HG03108 (cell line): ENCODE measurements around the gene INPP5A.
"Not testable (repeated sequence)": the region's sequence is repeated elsewhere in the genome, so short reads cannot be mapped to it uniquely, and the experiment has no call there.

Experiments
- ATAC-seq: cut with Tn5 transposase; IDR thresholded peaks from one replicate; pipeline ENCODE4 v1.9.1; 2021; ENCODE audit warnings: moderate library complexity; ENCODE audit not compliant: unreplicated experiment

INPP5A gene

DNA sequence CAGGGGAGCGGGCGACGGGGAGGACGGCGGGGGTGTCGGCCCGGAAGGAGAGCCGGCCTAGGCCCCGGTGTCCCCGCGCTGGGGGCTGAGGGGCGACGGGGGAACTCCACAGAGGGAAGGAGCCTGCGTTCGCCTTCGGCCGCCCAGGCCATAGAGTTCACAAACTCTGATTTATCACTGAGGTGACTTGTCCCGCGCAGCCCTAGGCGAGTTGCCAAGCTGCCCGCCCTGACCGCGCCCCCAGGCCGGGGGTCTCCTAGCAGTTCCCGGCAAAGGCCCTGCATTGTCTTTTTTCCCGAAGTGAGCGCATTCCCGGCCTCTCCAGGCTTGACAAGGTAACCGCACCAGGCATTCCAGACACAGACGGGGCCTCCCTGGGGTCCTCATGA, 251.2 kb downstream of the INPP5A start:
- no peak for ATAC-seq

DNA sequence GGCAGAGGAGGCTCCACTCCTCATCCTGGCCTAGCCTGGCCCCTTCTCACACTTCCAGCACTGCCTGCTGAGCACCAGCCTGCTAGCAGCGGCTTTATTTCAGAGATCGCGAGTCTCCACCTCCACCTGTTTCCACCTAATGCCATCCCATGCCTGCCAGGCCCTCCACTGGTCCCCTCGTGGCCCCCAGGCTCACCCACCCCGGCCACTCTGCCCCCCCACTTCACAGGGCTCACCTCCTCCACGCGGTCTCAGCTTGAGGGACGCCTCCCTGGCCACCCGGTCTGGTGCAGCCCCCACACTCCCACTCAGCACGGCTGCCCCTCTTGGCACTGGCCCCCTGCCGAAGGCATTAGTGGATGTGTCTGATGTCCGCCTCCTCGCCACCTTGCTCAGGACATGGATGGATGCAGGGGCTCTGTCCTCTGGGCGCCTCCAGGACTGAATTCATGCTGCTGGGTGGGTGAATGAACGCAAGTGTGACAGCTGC, 252.1 kb downstream of the INPP5A start:
- ATAC-seq: no peak

DNA sequence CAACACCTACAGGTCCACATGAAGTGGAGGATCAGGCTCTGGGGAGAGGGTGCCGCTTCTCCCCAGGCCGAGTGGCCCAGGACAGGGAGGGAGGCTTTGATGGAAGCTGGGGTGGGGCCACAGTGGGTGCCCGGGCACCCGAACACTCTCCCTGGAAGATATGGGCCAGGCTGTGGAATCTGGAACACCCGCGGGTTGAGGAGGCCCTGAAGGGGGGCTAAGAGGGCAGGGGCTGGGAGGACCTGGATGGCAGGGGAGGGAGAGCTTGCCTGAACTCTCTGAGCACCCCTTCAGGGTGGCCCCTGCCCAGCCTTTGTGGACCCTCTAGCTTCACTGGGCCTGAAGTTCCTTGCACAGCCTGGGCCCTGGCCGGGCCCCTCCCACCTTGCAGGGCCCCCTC, 252.9 kb downstream of the INPP5A start:
- no peak for ATAC-seq

DNA sequence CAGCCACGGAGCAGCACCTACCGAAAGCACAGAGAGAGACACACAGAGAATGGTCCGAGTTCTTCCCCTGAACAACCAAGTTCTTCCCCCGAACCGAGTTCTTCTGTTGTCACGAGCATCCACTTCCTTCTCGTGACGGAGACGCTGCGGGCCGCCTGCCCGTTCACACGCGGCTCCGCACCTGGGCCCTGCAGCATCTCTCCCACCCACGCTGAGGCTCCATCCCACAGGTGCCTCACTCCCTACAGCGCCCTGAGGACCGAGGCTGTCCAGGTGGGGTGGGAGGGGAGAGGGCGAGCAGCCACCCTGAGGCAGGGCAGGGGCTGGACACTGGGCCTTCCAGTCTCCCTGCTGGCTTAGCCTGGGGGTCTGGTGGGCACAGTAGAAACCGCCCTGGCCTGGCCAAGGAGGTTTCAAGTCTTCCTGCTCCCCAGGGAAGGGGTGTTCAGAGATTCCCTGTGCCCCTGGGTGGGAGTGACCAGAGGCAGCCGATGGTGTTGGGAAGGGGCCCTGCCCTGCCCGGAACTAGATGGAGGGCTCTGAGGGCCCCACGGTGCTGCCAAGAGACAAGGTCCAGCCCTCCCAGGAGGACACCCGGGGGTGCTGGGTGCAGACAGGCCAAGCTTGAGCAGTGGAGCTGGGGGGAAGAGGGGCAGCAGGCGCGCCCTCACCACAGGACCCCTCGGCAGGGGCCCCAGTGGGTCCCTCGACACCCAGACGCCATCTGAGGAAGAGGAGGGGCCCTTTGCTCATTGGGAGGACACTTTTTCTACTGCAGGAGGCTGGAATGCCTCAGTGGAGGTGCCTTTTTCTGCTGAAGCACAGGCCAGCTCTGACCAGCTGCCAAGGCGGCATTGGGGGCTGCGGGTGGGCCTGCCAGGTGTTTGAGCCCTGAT, 253.6 kb downstream of the INPP5A start:
- ATAC-seq: no peak

DNA sequence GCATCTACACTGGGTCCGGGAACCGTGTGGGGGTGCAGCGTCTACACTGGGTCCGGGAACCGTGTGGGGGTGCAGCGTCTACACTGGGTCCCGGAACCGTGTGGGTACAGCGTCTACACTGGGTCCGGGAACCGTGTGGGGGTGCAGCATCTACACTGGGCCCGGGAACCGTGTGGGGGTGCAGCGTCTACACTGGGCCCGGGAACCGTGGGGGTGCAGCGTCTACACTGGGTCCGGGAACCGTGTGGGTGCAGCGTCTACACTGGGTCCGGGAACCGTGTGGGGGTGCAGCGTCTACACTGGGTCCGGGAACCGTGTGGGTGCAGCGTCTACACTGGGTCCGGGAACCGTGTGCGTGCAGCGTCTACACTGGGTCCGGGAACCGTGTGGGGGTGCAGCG, 254.5 kb downstream of the INPP5A start:
- not testable (repeated sequence) for ATAC-seq

DNA sequence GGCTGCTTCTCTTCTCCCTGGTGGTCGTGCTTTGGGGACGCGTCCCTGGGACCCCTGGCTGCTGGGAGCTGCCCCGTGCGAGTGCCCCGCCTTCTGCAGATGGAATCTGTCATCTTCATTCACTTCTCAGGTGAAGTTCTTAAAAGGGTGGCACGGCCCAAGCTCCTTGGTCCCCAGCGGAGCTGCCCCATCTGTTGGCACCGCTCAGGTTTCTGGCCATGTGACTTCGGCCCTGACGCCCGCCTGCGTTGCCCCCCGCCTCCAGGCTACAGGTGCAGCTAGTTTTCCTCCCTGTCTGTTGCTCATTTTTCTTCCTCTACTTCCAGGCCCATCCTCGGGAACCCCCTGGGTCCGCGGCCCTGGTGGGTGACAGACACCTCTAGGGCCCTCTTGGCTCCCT, 255.2 kb downstream of the INPP5A start:
- no peak for ATAC-seq

DNA sequence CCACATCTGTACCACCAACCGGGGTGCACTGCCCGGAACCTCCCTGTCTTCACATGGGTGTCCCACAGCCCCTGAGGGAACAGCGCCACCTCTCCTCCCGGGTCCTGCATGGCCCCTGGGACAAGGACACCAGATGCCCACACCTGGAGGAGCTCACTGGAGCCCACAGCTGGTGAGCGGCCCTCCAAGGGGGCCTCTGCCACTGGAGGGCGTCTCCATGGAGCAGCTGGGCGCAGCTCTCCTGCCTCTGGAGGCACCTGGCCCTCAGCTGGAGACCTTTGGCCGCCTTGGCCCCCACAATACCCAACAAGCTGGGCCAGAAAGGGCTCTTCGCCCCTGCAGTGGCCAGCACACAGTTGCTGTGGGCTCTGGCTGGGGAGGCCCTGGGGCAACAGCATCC, 255.6 kb downstream of the INPP5A start:
- no peak for ATAC-seq

DNA sequence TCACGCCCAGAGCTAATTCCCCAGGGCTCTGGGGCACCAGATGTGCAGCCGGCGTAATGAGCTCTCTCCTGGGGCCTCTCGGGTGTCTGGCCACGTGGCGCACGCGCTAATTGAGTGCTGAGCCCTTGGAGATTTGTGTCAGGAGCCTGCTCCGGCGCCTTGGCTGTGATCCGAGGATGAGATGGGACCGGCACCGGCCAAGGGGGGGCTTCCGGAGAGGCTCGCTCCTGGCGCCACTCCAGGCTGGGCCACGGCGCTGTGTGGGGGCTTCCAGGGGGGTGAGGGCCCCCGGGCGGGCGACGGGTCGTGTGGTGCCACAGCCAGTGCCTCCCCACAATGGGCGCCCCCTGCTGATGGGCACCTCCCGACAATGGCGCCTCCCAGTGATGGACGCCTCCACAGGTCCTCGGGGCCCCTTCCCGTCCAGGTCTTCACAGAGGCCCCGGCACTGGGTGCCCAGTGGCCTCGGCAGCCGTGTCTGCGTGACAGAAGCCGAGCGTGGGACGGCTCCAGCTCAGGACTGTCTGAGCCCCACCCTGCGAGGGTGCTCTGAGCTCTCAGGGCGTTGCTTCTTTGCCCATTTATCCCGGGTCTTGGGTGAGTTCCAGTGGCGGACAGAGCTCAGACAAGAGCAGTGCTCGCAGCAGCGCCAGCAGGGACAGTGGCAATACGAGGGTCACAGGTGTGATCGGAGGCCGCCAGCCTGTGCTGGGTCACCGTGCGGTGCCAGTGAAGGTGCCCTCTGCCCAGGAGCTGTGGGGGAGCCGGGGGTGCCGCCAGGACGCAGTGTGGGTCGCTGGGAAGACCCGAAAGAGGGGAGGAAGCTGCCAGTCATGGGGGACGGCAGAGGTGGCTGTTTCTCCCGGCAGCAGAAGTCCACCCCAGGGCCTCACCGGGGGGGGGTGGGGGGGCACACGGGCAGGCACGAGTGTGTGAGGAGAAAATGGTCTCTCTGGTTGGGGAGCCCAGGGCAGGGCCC, 256.6 kb downstream of the INPP5A start:
- ATAC-seq: no peak

DNA sequence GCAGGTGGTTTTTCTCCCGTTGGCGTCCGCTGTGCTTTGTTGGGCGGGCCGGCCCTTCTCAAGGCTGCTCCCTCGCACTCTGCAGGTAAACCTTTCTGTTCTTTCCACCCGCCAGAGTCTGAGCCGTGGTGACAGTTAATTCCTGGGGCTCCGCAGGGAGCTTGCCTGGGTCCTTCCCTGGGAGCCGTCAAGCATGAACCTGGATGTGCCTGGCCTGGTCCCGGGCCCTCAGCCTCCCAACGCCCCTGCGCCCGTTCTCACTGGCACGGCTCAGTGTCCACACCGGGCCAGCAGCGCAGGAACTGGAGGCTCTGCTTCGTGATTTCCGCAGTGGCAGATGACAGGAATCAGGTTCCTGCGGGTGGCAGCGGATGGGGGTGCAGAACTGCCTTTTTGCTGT, 259.3 kb downstream of the INPP5A start:
- no peak for ATAC-seq

DNA sequence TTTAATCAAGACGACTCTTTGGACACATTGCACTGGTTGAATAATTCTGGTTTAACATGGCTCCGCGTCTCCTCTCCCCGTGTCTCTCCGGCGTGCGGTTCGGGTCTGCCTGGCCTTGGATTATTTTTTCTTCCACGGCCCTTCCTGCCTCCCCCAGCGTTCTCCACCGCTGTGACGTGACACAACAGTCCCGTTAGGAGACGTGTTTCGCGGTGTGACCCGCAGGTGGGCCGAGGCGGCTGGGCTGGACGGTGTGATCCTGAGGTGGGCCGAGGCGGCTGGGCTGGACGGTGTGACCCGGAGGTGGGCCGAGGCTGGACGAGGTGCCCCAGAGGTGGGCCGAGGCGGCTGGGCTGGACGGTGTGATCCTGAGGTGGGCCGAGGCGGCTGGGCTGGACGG, 260.4 kb downstream of the INPP5A start:
- ATAC-seq: not testable (repeated sequence)

DNA sequence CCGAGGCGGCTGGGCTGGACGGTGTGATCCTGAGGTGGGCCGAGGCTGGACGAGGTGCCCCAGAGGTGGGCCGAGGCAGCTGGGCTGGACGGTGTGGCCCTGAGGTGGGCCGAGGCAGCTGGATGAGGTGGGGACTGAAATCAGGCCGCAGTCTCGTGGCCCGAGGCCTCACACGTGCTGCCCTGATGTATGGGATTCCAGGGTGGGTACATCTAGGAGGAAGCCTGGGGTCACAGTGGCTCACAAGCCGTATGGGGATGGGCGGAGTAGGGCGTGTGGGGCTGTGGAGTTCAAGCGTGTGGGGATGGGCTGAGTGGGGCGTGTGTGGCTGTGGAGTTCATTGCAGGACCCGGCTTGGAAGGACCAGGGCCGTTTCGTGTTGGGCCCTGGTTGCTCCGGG, 260.8 kb downstream of the INPP5A start:
- ATAC-seq: no peak

DNA sequence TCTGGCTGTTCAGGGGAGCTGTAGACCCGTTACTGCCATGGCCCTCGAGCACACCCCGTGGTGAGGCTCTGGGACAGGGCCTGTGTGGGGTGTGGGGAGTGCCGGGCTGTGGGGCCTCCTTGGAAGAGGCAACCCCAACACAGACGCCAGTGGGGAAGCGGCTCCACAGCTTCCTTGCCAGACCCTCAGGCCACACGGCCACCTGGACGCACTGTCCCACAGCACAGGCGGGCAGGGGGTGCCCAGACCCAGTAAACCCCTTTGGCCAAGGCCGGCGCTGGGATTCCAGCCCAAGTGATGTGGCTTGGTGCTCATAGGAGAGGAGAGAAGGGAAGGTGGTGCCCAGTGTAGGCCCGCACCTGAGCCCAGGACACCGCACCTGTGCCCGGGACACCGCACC, 261.3 kb downstream of the INPP5A start:
- ATAC-seq: no peak

DNA sequence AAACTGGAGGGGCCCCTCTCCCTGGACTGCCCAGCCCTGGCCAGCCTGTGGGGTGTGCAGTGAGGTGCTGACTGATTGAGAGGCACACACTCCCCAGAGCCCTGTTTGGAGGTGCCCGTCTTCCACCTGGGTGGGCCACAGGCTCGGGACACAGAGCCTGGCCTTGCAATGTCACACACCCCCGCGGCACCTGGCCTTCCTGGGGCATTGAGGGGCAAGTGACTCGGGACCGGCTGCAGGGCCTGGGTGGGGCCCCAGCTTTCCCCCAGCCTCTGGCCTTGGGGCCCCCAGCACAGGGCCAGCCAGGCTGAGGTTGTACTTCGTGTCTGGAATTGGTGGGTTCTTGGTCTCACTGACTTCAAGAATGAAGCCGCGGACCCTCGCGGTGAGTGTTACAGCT, 262.3 kb downstream of the INPP5A start:
- ATAC-seq: no peak

DNA sequence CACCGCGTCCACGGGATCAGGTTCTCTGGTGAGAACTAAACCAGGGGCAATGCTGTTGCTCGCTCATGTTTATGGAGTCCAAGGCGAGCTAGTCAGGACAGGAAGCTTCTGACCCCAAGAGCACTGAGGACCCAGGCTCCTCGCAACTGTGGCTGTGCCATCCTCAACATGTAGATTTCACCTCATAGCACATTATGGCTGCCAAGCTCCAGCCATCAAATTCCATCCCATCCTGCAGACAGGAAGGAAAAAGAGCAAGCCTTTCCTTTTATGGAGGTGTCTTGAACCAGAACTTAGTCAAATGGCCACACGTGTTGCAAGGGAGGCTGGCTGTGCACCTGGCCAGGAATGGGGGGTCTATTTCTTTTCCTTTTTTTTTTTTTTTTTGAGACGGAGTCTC, 264.5 kb downstream of the INPP5A start:
- no peak for ATAC-seq

DNA sequence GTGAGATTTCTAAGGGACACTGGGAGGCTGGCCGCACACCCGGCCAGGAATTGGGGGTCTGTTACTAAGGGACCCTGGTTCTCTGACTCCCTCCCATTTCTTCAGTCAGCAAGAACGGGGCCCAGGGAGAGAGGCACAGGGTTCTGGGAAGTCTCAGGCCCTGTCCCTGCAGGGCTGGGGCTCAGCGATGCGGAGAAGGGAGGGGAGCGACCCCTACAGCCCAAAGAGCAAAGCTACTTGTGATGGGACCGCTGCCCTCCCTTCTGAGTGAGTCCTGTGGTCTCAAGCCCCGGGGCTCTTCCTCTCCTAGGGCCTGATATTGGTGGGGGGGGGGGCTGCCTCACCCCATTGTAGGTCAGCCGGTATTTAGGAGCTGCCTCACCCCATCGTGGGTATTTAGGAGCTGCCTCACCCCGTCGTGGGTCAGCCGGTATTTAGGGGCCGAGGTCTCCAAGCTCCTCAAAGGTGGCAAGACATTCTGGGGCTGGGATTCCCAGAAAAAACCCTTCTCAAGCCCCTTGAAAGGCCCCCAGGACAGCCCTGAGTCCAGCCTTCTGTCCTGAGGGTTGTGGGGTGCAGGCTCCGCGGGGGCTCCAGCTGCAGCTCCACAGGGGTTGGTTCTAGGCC, 265.2 kb downstream of the INPP5A start:
- no peak for ATAC-seq

DNA sequence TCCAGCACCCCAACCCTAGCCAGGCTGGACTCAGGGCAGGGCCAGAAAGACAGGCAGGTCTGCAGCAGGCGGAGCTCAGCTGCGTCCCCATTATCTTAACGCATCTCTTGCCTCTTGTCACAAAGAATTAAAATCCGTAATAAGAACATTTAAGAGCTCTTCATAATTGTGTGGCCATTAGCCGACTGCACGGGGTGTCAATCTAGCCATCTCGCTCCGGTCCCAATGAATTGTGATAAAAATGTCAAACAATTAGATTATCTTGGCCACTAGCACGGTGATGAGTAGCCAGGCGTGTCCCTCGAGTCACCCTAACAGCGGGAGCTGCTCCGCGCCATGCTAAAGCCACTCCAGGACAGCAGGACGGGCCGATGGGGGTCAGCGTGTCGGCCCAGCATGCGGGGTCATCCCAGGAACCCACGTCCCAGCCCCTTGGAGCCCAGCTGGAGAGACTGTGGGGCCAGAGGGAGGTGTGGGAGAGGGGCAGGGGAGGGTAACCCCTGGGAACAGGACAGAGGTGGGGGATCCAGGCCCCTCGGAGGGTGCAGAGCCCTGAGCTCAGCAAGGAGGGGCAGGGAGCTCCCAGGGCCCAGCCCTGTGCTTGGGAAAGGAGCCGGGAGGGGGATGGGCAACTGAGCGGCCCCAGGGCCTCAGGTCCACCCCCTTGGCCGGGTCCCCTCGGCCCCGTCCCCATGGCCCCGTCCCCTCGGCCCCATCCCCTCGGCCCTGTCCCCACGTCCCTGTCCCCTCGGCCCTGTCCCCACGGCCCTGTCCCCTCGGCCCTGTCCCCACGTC, 266.0 kb downstream of the INPP5A start:
- no peak for ATAC-seq

DNA sequence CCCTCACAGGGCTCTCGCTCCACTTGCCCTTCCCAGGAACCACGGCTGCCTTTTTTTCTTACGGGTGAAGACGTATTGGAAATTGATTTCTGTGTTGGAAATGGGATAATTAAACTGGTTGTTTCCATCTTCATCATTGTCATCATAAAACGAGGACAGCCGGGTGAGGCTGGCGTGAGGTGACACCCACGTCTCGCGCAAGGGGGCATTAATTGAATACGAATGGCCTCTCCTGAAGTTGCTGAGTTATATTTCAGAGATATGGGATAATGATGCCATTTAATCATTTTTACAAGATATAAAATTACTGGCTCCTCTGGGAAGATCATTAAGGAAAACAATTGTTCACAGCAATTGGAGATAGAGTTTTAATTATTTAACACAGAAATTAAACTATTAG, 266.7 kb downstream of the INPP5A start:
- ATAC-seq: no peak

DNA sequence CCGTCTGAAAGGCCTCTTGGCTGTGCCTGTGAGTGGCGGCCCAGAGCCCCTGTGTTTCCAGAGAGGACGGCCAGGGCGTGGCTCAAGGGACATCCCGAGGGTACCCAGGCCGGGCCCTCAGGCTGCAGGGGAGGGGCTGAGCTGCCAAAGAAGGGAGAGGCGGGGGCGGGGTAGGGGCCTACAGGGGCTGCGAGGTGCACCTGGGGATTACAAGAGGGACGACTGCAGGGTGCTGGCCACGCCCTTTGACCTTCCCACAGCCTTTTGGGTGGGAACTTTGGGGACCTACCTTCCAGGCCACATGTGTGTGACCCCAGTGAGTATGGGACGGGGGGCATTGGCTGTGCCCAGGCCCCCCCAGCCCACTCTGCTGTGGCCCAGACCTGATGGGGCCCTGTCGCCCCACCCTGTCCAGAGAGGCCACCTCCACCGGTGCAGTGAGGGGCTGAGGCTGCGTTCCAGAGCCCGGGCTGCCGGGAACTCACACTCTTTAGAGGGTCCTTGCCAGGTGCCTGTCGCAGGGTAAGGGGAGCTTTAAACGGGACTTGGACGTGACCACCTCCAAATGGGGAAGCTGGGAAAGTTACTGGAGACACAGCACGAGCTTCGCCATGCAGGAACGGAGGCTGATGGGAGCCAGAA, 267.3 kb downstream of the INPP5A start:
- no peak for ATAC-seq

DNA sequence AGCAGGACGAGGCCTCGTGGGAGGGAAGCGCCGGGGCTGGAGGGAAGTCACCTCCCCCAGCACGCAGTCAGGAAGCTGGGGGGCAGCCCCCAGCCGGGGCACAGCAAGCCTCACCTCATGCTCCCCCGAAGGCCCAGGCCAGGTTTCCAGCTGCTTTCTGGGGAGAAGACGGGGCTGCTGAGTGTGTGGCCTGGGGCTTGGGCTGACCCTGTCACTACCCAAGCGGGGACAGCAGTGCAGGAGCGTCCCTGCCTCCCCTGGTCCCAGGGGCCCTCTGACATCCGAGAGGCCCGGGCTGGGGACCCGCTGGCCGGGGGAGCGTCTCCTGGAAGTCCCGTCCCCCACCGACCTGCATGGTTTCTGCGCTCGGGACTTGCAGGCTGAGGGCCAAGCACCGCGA, 268.0 kb downstream of the INPP5A start:
- ATAC-seq: no peak

DNA sequence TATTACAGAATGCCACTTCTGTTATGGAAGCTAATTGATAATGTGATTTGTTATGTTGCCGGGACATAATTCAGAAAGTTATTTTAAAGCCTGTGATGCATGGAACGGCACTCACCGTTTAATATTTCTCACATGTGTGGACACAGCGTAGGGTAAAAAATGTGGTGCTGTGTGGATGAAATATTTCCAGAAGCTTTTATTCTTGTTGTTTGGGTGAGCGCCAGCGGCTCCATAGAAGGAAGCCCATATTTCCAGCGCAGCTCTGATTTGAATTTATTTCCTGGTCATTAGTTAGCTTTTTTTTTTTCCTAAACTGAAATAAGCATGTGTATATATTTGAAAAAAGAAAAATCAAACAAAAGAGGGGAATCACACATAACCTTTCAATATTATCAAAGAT, 268.5 kb downstream of the INPP5A start:
- ATAC-seq: no peak
